Measurements from ENCODE around the gene CFAP74. TPM values are rescaled to one million over a fixed set of nuclear protein-coding genes. Genes with fewer than 3 reads are reported as not detected.
A peak's percentile ranks its signal among the peaks of the same experiment; 100 is the strongest.

CFAP74 gene
- total and polyA plus RNA-seq, 2 of the 4 experiments (the other 2 are of a cell fraction), result not detected

GRCh38 chr1:1900883-1901640 is 102.5 kb downstream of the CFAP74 start:
- no peaks in the 10 kb centered on the region for H3K36me3 ChIP-seq (ENCODE audit: control insufficient read depth, insufficient read depth, low read length)
- no peak for TF ChIP-seq CEBPB (IDR thresholded peaks at IDR 0.05; ENCODE audit: low read depth, low read length)
- no peak for TF ChIP-seq BHLHE40 (IDR thresholded peaks at IDR 0.05; ENCODE audit: low read depth, low read length)
- no peak for TF ChIP-seq USF2 (IDR thresholded peaks at IDR 0.05; ENCODE audit: low read depth, low read length)
- no peak for TF ChIP-seq RFX5 (IDR thresholded peaks at IDR 0.05; ENCODE audit: low read depth, low read length)
- no peak for TF ChIP-seq FOS (IDR thresholded peaks at IDR 0.05; ENCODE audit: low read depth, low read length)
- TF ChIP-seq CTCF (conservative IDR thresholded peaks at IDR 0.05; ENCODE audit: low read depth, low read length), result no peak
- TF ChIP-seq CHD1 (IDR thresholded peaks at IDR 0.05; ENCODE audit: low read depth, low read length), result no peak
- no peak overlapping the region for H2BK20ac ChIP-seq (ENCODE audit: low read depth, low read length)
- H3K27me3 ChIP-seq (ENCODE audit: control insufficient read depth, insufficient read depth, low read length), result peaks cover 2% of the 10 kb centered on the region; the same call in 1 of the 2 replicates
- DNase-seq, result no peak
- H2AFZ ChIP-seq (replicated peaks; ENCODE audit: low read length, poor library complexity), result peak overlapping the region; percentile 11
- H3K4ac ChIP-seq (ENCODE audit: low read depth, low read length), result no peak overlapping the region
- H3K4me1 ChIP-seq (ENCODE audit: control insufficient read depth, insufficient read depth, low read length), result no peaks in the 10 kb centered on the region
- no peak overlapping the region for H3K27ac ChIP-seq (ENCODE audit: insufficient read depth, low read length)
- dilution Hi-C loops (cut with HindIII; ENCODE audit: low sequenced_read_pairs, unreplicated experiment), result no loop called here
- no peak overlapping the region for H3K14ac ChIP-seq (replicated peaks; ENCODE audit: low read depth, low read length)
- no TSS peak for BruUV-seq (replicated peaks)
- H3K79me1 ChIP-seq (ENCODE audit: low read depth in 1 of 2, low read length in 2 of 2), result peaks cover 0 to 1% of the 10 kb centered on the region in 2 experiments; a peak in 1 of 4 replicates
- 0 out of 2 replicates have a peak, but pooled peaks cover 1% of the 10 kb centered on the region for H4K20me1 ChIP-seq (ENCODE audit: insufficient read depth, low read length)
- CTCF ChIA-PET, result no interaction called here
- no peak overlapping the region for H3K9ac ChIP-seq (ENCODE audit: low read depth, low read length)
- no peak overlapping the region for H2BK15ac ChIP-seq (ENCODE audit: low read depth, low read length)
- ATAC-seq (ENCODE audit: low read depth), result no peak
- no peak overlapping the region for H2AK5ac ChIP-seq (ENCODE audit: low read depth, low read length)
- 66% methylated on average over 7 of the region's 14 CpGs; no CpG with 5 or more reads in 1 of the 2 experiments for WGBS, 2 experiments (ENCODE audit: extremely low coverage in 2 of 2, insufficient read length in 1 of 2)
- H4K8ac ChIP-seq (ENCODE audit: low read depth in 2 of 2, low read length in 2 of 2), result no peak overlapping the region
- no peak overlapping the region for H3K18ac ChIP-seq (ENCODE audit: low read depth, low read length)
- no peak overlapping the region for H4K91ac ChIP-seq (ENCODE audit: insufficient read depth, low read depth, low read length)
- H3K23ac ChIP-seq (ENCODE audit: low read depth, low read length), result no peak overlapping the region
- H2AK9ac ChIP-seq (replicated peaks; ENCODE audit: low read depth, low read length, poor library complexity), result no peak overlapping the region
- peaks cover 3% of the 10 kb centered on the region; the same call in 1 of the 2 replicates for H3K9me3 ChIP-seq (ENCODE audit: control insufficient read depth, insufficient read depth, low read length)
- in situ Hi-C loops (cut with MboI; ENCODE audit: low sequenced_read_pairs), result loop anchor here (10.0 kb wide), 1 partner anchor 116 kb away; no protein-coding TSS in a partner anchor
- H3K4me2 ChIP-seq (ENCODE audit: low read depth, low read length), result no peak overlapping the region
- no peaks in the 10 kb centered on the region; the same call in 1 of the 2 replicates for H3K9me1 ChIP-seq (ENCODE audit: insufficient read depth, low read length)
- H3K56ac ChIP-seq (ENCODE audit: extremely low read depth, insufficient read depth, low read length), result no peak overlapping the region
- intact Hi-C loops (cut with micrococcal nuclease), result loop anchor here (10.0 kb wide), 1 partner anchor 326 kb away; the partner anchor contains the start of gene SSU72
- H4K5ac ChIP-seq (ENCODE audit: low read depth, low read length), result no peak overlapping the region
- H2BK120ac ChIP-seq (ENCODE audit: low read depth, low read length), result no peak overlapping the region
- H3K4me3 ChIP-seq (ENCODE audit: insufficient read depth, low read depth, low read length), result no peak overlapping the region
- POLR2A ChIA-PET (ENCODE audit: unreplicated experiment), result interaction anchor here (0.6 to 0.7 kb wide), 2 partner anchors 14 to 62 kb away, joined by 4 to 46 read pairs; no protein-coding TSS in a partner anchor
- no peak overlapping the region for H2BK5ac ChIP-seq (ENCODE audit: low read depth, low read length, poor library complexity, severe bottlenecking)
